SK-N-SH treated with all-trans-retinoic acid at 6 μM for 48 hours (cell line): Measurements from ENCODE around the gene SLC41A1.

Experiments used
- ATAC-seq: fragments of 200-7000 bp; cut with Tn5 transposase; 3 replicates; pipeline ENCODE4 v1.9.1; 2020; ENCODE audit warnings: mild to moderate bottlenecking, moderate library complexity
- ARNTL ChIP-seq: fragments of 450-650 bp; formaldehyde crosslinking; IDR thresholded peaks from 2 replicates; pipeline ENCODE4 v1.5.0; 2020; ENCODE audit warnings: low read depth, mild to moderate bottlenecking, moderate library complexity, borderline replicate concordance
- BACH2 ChIP-seq: fragments of 250-450 bp; sonication (Bioruptor Pico); IDR thresholded peaks from 2 replicates; pipeline ENCODE4 v1.9.0; 2021; ENCODE audit warnings: mild to moderate bottlenecking, borderline replicate concordance
- CREB5 ChIP-seq: fragments of 250-450 bp; sonication (Bioruptor Pico); IDR thresholded peaks from 2 replicates; pipeline ENCODE4 v1.5.1; 2020; ENCODE audit warnings: low read depth, mild to moderate bottlenecking, moderate library complexity
- CSDC2 ChIP-seq: fragments of 250-450 bp; sonication (Bioruptor Pico); IDR thresholded peaks from 2 replicates; pipeline ENCODE4 v1.5.0; 2020; ENCODE audit warnings: mild to moderate bottlenecking, moderate library complexity
- ESRRG ChIP-seq: fragments of 250-450 bp; sonication (Bioruptor Pico); IDR thresholded peaks from 2 replicates; pipeline ENCODE4 v1.6.1; 2021; ENCODE audit warnings: mild to moderate bottlenecking
- GLIS3 ChIP-seq: fragments of 250-450 bp; sonication (Bioruptor Pico); IDR thresholded peaks from 2 replicates; pipeline ENCODE4 v1.5.0; 2020; ENCODE audit warnings: mild to moderate bottlenecking, moderate library complexity
- ISL1 ChIP-seq: fragments of 250-450 bp; sonication (Bioruptor Pico); IDR thresholded peaks from 2 replicates; pipeline ENCODE4 v2.1.2; 2022; ENCODE audit warnings: mild to moderate bottlenecking, moderate library complexity
- OSR1 ChIP-seq: fragments of 250-450 bp; sonication (Bioruptor Pico); IDR thresholded peaks from 2 replicates; pipeline ENCODE4 v1.8.0; 2022; ENCODE audit warnings: moderate library complexity, mild to moderate bottlenecking, inconsistent platforms
- PATZ1 ChIP-seq: fragments of 250-450 bp; sonication (Bioruptor Pico); IDR thresholded peaks from 2 replicates; pipeline ENCODE4 v1.8.0; 2020; ENCODE audit warnings: mild to moderate bottlenecking, moderate library complexity, borderline replicate concordance
- POU6F1 ChIP-seq: fragments of 250-450 bp; sonication (Bioruptor Pico); IDR thresholded peaks from 2 replicates; pipeline ENCODE4 v1.8.0; 2021; ENCODE audit warnings: low read depth, mild to moderate bottlenecking, moderate library complexity, borderline replicate concordance
- PPARA ChIP-seq: fragments of 250-450 bp; sonication (Bioruptor Pico); IDR thresholded peaks from 2 replicates; pipeline ENCODE4 v1.5.0; 2020; ENCODE audit warnings: mild to moderate bottlenecking, borderline replicate concordance
- RARB ChIP-seq: fragments of 250-450 bp; sonication (Bioruptor Pico); IDR thresholded peaks from 2 replicates; pipeline ENCODE4 v1.8.0; 2021; ENCODE audit warnings: mild to moderate bottlenecking, moderate library complexity
- SNAI2 ChIP-seq: fragments of 250-450 bp; sonication (Bioruptor Pico); IDR thresholded peaks from 2 replicates; pipeline ENCODE4 v1.5.0; 2020; ENCODE audit warnings: mild to moderate bottlenecking, moderate library complexity
- TCF4 ChIP-seq: fragments of 250-450 bp; sonication (Bioruptor Pico); IDR thresholded peaks from 2 replicates; pipeline ENCODE4 v1.8.0; 2021; ENCODE audit warnings: mild to moderate bottlenecking, moderate library complexity, borderline replicate concordance
- TOX ChIP-seq: fragments of 250-450 bp; sonication (Bioruptor Pico); IDR thresholded peaks from 2 replicates; pipeline ENCODE4 v1.8.0; 2021; ENCODE audit warnings: mild to moderate bottlenecking, moderate library complexity, borderline replicate concordance
- TSHZ2 ChIP-seq: fragments of 250-450 bp; sonication (Bioruptor Pico); IDR thresholded peaks from 2 replicates; pipeline ENCODE4 v1.5.0; 2020; ENCODE audit warnings: mild to moderate bottlenecking, moderate library complexity
- ZC3H10 ChIP-seq: fragments of 250-450 bp; sonication (Bioruptor Pico); IDR thresholded peaks from 2 replicates; pipeline ENCODE4 v1.5.1; 2021; ENCODE audit warnings: mild to moderate bottlenecking, moderate library complexity
- ZNF565 ChIP-seq: fragments of 450-650 bp; formaldehyde crosslinking; conservative IDR thresholded peaks from 2 replicates; pipeline ENCODE4 v1.5.0; 2020; ENCODE audit warnings: low read depth, mild to moderate bottlenecking, moderate library complexity
- ZNF8 ChIP-seq: fragments of 450-650 bp; formaldehyde crosslinking; IDR thresholded peaks from 2 replicates; pipeline ENCODE4 v1.5.0; 2020; ENCODE audit warnings: mild to moderate bottlenecking, moderate library complexity
- TF ChIP-seq, protein P1 (sequence below): fragments of 250-450 bp; sonication (Bioruptor Pico); IDR thresholded peaks from 2 replicates; pipeline ENCODE4 v1.5.1; 2021; ENCODE audit warnings: mild to moderate bottlenecking, moderate library complexity

SLC41A1 gene

GRCh38 chr1:205749234-205750137 lies 63.5 kb downstream of the SLC41A1 start:
- peak; percentile 80 for ATAC-seq
- TF ChIP-seq, protein P1, sequence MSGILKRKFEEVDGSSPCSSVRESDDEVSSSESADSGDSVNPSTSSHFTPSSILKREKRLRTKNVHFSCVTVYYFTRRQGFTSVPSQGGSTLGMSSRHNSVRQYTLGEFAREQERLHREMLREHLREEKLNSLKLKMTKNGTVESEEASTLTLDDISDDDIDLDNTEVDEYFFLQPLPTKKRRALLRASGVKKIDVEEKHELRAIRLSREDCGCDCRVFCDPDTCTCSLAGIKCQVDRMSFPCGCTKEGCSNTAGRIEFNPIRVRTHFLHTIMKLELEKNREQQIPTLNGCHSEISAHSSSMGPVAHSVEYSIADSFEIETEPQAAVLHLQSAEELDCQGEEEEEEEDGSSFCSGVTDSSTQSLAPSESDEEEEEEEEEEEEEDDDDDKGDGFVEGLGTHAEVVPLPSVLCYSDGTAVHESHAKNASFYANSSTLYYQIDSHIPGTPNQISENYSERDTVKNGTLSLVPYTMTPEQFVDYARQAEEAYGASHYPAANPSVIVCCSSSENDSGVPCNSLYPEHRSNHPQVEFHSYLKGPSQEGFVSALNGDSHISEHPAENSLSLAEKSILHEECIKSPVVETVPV (CRISPR knock-in tag) = no peak
- TF ChIP-seq ESRRG = no peak
- no peak for TF ChIP-seq OSR1 (CRISPR knock-in tag)
- TF ChIP-seq ZNF8 (CRISPR knock-in tag) = no peak
- TF ChIP-seq RARB = 0 out of 2 replicates have a peak, but pooled peaks have one; percentile 14
- no peak for TF ChIP-seq CREB5 (CRISPR knock-in tag)
- TF ChIP-seq PATZ1 (CRISPR knock-in tag) = peak; percentile 100
- 0 out of 2 replicates have a peak, but pooled peaks have one; percentile 40 for TF ChIP-seq GLIS3 (CRISPR knock-in tag)
- no peak for TF ChIP-seq ARNTL
- TF ChIP-seq TOX (CRISPR knock-in tag) = no peak
- TF ChIP-seq CSDC2 (CRISPR knock-in tag) = 0 out of 2 replicates have a peak, but pooled peaks have one; percentile 26
- no peak for TF ChIP-seq ISL1 (CRISPR knock-in tag)
- TF ChIP-seq ZC3H10 (CRISPR knock-in tag) = 0 out of 2 replicates have a peak, but pooled peaks have one; percentile 36
- no peak for TF ChIP-seq SNAI2 (CRISPR knock-in tag)
- no peak for TF ChIP-seq PPARA
- TF ChIP-seq TCF4 = no peak

DNA sequence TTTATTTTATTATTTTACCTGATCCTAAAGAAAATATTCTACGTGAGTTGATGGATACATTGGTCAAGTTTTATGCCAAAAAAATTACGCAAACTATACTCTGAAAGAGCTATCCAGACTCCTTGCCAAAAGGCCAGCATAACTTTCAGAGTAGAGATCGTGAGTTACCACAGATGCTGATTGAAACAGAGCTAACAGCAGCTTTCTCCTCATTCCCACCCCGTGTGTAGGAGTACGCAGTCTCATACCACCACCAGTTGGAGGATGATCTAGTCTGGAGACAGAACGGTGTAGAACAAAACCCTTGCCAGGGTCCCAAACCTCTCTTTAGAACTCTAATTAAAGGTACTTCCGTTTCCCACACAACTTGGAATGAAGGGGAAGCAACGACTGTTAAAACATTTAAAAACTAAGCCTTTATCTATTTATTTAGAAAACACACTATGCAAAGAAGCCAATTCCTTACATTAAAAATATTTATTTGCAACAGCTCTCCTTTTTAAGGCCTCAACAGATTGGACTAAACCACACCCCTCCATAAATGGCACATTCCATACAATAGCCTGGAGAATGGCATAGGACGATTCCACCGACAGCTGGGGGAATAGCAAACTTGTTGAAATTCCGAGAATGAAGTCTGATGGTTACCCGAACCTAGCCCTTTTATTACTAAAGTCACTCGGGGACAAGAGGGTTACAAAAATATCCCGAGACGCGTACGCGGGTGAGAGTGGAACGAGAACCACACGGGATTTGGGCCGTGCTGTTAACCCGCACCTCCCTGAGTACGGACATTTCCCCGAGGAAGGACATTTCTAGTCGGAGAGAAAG lies 64.4 kb downstream of the SLC41A1 start:
- TF ChIP-seq ARNTL (no peak), RARB (no peak), ZC3H10 (CRISPR knock-in tag) (0 out of 2 replicates have a peak, but pooled peaks have one; percentile 7), TOX (CRISPR knock-in tag) (0 out of 2 replicates have a peak, but pooled peaks have one; percentile 17), ZNF8 (CRISPR knock-in tag) (no peak), TSHZ2 (CRISPR knock-in tag) (no peak), BACH2 (CRISPR knock-in tag) (no peak)

GRCh38 chr1:205746757-205747412 lies 66.1 kb downstream of the SLC41A1 start:
- no peak for ATAC-seq
- TF ChIP-seq TOX (CRISPR knock-in tag) (no peak), ZNF565 (CRISPR knock-in tag) (no peak), SNAI2 (CRISPR knock-in tag) (no peak), PPARA (no peak), OSR1 (CRISPR knock-in tag) (no peak), CREB5 (CRISPR knock-in tag) (no peak), ZC3H10 (CRISPR knock-in tag) (no peak), RARB (no peak), GLIS3 (CRISPR knock-in tag) (no peak), POU6F1 (CRISPR knock-in tag) (no peak), PATZ1 (CRISPR knock-in tag) (no peak), BACH2 (CRISPR knock-in tag) (no peak), TCF4 (no peak)

More for the DNA sequence above, 64.4 kb downstream of the SLC41A1 start:
- peak; percentile 65 for ATAC-seq
